GM21390 (cell line): Measurements from ENCODE around the gene M1AP.

Experiments used
- ATAC-seq: cut with Tn5 transposase; IDR thresholded peaks from one replicate; pipeline ENCODE4 v1.9.1; 2021; ENCODE audit not compliant: unreplicated experiment

Gene M1AP

DNA sequence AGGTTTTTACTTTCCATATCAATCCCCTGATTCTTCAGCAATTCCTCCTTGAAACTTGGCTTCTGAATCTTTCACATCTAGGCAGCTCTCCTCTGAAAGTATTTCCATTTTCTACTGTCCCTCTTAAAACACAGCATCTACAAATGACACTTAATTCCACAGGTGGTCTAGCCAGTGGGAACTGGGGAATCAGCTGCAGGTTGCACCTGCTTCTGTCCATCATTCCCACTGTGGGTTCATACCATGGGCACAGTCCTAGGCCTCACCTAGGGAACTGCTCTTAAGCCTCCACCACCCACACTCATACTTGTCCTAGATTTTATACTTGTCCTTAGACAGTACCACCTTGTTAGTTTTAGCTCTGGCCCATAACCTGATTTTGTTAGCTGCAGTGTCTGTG lies 96.6 kb downstream of the M1AP start:
- no peak for ATAC-seq

DNA sequence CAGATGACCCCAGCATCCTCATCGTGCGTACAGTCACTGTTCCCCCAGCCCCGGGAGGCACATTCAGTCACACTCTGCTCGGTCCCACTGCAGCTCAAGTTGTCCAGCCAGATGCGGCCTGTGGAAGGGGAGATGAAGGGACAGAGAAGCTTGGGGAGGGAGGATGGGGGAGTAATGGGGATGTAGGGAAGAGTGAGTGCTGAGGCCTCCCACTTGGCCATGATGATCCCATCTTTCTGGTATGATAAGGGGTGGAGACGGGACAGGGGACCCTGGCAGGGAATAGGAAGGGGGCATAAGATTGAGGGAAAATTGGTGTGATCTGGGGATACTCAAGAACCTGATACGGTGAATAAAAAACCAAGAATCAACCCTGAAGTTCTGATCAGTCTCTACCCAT lies 97.9 kb downstream of the M1AP start:
- ATAC-seq = no peak

DNA sequence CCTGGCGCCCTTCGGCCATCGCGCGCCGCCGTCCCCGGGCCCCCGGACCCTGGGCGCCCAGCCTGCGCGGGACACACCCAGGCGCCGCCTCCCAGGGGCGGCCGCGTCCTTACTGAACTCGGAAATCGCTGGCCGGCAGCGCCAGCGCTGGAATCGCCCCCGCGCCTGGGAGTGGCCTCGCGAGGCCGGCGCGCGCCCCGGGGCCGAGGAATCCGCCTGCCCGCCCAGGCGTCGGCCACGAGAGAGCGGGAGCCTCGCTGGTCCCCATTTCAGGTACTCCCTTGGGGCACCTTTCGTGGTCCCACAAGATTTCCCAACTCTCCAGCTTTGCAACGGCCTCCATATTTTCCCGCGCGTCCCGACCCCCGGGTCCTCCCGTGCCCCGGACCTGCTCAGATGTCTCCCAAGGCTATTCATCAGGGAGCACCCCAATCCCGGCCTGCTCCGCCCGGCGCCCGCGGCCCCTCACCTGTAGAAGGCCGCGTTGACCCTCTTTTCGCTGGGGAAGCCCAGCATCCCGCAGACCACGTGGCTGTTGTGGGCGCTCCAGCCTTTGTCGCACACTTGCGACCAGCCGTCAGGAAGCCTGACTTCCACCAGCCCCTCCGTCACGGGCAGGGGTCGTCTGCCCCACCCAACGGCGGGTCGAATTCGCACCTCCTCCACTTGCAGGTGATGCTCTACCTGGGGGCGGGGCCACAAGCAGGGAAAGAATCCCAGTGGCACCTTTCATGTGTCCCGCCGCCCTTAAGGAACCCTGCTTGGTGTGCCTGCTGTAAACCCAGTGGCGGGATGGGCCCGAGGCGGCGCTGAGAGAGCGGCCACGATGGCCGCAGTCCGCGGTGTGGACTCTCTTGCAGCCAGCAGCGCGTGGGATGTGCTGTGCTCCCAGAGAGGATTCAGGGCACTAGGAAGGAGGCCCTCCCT lies 99.0 kb downstream of the M1AP start:
- ATAC-seq = no peak

DNA sequence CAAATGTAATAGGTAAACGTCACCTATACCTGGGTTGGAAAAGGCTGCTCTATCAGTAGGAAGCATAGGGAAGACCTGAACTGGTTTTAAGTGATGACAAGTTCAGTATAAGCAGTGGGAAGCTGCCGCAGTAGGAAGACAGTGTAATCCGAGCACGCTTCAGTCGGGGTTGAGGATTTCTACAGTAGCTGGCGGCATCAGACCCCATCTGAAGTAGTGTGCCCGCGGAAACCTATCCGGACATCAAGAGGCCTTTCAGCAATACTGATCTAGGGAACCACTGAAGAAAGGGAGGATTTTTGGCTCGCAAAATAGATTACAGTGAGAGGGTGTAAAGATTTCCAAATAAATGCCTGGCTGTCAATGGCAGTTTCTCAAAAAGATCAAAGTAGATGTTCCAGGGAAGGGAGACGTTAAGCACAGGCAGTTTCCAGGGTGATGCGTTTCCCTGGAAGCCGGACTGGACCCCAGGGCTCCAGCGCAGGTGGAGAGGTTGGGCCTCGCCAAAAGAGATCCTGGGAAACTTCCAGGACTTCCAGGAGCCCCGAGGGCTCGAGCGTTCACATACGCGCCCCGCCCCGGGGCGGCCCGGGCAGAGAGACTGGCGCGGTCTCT lies 99.7 kb downstream of the M1AP start:
- no peak for ATAC-seq

DNA sequence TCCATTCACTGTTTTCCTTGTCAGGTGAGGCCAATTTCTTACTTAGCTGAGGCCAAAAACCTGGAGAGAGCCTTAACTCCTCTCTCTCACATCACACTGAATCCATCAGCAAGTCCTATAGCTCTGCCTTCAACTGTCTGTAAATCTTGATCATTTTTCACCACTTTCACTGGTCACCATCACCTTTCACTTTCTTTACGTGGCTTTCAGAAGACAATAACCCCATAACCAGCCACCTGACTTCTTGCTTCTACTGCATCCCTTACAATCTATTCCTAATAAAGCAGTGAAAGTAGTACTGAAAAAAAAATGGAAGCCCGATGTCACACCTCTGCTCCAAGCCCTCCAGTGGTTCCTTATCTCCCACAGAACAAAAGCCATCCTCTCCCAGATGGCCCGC lies 102.1 kb downstream of the M1AP start:
- ATAC-seq = no peak

DNA sequence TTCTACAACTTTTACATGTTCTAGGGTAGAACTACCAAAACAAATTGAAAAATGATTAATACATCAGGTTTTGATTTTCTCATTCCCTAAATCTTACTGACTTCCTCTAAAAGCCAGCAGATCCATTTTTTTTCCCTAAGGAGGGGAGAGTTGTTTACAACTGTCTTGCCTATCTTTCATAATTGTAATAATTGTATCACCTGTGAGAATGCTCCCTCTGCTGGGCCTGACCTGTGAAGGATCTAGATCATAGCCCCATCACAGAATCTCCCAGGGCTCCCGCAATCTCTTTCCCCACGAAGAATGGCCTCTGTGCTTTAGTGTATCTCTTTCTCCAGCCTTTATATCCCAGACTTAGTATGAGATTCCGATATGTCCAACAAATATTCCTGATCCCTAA lies 103.5 kb downstream of the M1AP start:
- no peak for ATAC-seq

DNA sequence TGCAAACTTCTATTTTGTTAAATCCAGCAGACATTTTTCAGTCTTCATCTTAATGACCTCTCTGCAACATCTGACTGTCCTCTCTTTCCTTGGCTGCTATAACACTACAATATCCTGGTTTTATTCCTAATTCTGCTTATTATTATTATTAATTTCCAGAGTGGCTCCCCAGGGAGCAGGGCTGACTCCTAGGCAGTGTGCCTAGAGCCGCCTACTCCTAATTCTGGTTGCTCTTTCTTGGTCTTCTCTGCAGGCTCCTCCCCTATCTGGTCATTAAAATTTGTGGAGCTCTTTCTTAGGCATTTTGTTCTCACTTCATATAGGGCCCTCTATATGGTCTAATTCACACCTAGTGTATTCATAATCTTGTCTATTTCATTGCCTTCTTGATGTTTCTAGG lies 105.2 kb downstream of the M1AP start:
- ATAC-seq = no peak

DNA sequence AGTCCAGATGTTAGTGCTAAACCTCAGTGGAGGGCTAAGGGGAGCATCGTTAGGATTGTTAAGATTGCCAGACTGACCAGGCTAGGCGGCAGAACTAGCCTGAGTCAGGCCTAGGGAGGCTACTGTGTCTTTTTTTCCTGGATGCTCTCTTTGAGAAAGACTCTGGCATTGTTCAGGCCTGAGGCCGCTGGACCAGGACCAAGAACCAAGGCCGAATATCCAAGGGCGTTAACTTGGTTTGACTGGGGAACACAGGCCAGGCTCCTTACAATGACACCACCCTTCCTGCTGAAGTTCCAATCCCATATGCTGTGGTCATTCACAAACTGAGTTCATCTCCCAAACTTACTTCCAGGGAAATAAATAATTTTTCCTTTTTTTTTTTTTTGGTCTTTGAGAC lies 107.8 kb downstream of the M1AP start:
- no peak for ATAC-seq

DNA sequence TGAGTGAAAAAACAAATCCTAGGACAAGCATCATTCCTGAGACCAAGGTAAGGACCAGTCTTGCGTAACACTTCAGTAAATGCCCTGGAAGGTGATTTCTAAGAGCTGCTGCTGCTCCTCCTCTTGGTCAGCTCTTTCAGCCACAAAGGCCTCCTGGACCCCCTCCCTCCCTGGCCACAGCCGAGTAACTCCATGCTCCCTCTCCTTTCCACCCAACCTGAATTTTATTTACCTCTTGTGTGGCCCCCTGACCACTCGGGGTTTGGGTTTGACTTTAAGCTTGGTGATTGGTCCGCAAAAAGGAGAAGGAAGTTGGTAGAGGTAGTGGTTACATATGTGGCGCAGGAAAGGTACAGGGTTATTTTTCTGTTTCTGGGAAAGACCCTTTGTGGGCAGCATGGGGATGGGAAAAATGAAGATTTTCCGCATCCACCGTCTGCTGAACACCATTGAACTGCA lies 109.2 kb downstream of the M1AP start:
- ATAC-seq = no peak

DNA sequence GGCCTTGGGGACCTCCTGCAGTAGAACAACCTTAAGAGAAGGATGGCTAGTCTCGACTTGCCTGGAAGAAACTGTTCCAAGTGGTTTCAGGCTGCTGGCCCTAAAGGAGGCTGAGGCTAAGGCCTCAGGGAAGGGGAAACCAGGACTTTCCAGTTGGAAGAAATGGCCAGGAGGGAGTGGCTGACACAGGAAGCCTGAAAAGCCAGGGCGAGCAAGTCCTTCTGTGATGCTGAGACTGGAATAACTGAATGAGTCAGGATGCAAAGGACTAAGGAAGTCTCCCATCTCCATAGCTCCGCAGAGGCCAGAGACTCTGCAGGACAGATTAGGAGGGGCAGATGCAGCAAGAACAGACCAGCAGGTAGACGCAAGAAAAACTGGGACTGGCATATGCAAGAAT lies 111.0 kb downstream of the M1AP start:
- ATAC-seq = no peak

DNA sequence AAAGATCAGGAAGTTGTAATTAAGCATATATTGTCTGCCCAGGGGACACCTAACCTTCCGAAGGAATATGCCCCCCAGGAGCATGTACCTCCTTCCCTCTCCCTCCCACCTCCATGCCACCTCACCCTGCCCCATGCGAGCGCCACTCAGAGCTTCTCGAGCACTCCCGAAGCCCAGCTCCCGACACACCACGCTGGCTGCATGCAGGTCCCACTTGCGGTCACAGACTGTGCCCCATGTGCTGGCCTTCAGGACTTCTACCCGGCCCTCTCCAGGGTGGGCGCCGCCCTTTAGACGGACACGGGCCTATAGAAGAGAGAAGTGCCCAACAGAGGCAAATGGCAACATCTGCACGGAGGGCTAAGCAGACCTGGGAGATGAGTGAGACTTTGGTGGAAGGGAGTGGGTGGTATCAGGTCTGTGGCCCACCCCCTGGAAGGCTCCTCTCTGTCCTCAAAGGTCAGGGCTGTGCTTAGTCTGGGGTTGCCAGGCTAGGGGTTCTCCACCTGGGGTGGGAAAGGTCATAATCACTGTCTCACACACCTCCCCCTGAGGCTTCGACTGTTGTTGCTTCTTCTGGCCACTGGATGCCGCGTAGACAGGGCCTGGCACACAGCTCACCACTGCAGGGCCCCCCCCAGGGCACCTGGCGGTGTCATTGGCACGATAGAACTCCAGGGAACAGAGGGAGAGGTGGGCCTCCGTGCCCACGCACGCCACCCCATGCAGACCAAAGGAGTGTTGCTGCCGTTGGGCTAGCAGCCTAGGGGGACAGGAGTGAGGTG lies 111.8 kb downstream of the M1AP start:
- ATAC-seq = no peak

DNA sequence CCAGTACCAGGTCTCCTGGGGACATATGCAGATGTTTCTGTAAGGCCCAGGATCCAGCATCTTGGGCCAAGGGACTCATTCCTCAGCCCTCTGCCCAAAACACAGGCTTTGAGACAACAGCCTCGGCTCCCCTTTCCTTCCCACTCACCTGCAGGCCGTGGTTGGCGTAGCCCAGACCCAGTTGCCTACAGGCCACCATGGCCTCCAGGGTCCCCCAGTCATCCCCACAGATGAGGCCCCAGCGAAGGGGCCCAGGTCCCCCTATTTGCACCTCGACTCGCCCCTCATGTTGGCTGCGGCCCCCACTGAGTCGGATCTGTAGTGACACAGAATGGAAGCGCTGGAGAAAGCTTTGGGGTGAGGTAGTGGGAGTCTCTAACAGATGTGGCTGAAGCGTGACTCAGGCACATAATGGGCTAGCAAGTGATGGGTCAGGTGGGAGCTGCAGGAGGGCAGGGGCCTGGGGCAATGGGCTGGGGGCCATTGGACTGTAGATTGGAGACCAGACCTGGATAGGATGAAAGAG lies 112.6 kb downstream of the M1AP start:
- no peak for ATAC-seq

DNA sequence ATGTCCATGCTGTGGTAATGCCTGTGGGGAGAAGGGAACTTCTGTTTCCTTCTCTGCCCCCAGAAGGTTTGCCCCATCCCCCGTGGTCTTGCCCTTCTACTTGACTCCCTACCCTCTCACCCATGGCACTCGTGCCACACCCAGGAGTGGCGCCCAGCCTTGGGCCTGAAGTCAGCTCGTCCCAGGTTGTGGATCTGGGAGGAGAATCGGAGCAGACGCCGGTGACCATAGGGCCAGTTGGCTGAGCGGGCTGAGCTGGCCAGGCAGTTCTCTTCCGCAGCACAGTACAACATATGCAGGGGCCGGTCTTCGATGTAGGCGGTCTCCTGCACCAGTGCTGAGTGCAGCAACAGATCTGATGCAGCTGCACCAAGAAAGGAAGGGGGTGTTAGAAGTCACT lies 113.7 kb downstream of the M1AP start:
- no peak for ATAC-seq

DNA sequence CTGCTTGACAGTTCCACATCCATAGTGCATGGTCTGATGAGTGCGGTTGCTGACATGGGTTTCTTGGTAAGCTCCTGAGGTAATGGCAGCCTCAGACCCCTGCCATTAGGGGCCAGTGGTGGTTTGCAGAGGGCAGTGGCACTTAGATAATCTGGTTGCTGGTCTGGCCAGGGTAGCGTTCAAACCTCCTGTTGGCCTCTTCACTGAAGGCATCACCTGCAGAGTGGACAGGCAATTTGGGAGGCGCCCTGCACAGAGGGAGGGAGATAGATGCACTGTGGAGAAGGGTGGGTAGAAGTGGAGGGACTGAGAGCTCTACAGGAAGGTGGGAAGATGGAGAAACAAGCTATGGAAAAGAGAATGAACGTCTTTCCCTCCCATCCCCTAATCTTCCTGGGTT lies 114.7 kb downstream of the M1AP start:
- ATAC-seq = no peak

DNA sequence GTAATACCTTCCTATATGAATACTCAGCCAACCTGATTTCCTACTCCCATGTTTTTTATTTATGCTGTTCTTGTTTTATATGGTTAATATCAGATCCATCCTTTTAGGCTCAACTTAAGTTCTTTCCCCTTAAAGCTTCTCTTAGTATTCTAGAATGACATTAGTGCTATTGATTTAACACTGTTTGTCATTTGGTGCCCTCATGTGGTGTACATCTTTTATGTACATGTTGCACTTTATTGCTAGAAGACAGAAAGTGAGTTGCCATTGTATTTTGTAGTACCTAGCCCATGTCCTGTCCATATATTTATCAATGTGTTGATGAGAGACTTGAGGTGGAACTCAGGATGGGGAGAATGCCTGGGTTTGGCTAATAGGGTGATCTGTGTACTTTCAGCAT lies 115.9 kb downstream of the M1AP start:
- no peak for ATAC-seq

DNA sequence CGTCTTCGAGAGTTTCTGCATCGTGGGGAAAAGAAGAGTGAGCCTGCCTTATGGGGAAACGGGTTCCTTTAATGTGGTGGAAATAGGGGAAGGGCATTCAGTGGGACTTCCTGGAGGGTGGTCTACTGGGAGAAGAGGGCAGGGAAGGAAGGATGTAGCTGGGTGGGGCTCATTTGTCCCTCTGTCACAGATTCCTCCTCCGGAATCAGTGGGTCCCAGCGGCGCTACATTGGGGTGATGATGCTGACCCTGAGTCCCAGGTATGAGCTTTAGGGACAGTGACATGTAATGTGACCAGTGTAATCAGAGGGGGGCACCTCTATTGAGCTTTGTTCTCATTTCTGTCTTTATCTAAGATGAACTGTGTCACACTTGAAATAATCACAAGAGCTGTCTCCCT lies 116.5 kb downstream of the M1AP start:
- ATAC-seq = no peak

DNA sequence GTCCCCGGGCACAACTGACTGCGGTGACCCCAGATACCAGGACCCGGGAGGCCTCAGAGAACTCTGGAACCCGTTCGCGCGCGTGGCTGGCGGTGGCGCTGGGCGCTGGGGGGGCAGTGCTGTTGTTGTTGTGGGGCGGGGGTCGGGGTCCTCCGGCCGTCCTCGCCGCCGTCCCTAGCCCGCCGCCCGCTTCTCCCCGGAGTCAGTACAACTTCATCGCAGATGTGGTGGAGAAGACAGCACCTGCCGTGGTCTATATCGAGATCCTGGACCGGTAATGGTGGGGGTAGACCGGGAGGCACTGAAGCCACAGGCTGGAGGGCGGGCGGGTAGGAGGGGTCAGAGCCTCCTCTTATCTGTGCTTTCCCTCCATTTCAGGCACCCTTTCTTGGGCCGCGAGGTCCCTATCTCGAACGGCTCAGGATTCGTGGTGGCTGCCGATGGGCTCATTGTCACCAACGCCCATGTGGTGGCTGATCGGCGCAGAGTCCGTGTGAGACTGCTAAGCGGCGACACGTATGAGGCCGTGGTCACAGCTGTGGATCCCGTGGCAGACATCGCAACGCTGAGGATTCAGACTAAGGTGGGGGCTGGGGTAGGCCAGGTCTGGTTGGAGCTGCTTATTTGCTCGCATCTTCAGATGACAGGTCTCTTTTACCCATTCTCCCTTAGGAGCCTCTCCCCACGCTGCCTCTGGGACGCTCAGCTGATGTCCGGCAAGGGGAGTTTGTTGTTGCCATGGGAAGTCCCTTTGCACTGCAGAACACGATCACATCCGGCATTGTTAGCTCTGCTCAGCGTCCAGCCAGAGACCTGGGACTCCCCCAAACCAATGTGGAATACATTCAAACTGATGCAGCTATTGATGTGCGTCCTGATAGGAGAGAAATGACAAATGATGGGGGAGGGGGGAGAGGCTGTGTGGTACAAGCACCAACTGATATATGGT lies 117.6 kb downstream of the M1AP start:
- ATAC-seq = no peak

DNA sequence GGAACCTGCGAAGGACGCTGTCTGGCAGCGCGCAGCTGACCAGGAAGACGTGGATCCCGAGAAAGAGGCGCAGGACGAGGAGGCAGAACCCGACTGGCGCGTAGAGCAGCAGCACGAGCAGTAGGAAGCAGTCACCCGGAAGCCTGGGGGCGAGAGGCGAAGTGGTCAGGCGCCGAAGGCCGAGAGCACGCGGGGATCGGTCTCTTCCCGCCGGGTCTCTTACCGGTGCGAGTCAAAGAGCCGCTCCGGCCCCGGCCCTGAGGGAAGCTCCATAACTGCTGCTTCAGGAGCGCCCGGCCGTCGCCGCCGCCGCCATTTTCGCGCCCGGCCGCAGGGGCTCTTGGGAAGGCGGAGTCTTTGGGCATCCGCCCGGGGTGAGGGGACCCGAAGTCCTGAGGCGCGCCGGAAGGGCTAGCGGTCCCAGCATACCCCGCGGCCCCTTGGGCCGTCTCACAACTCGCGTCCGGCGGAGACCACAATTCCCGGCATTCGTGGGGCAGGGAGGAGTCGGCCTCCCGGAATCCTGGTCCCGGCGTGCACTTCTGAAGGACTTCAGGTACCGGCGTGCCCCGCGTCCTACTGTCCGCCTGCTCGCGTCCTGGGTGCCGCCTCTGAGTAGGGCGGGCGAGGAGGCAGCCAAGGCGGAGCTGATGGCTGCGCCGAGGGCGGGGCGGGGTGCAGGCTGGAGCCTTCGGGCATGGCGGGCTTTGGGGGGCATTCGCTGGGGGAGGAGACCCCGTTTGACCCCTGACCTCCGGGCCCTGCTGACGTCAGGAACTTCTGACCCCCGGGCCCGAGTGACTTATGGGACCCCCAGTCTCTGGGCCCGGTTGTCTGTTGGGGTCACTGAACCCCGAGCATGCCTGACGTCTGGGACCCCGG lies 118.5 kb downstream of the M1AP start, which contains the start of the genes AUP1 and HTRA2:
Gene AUP1, minus strand, starts transcription at position 350 of the 882 bp plus-strand sequence. Its CDS starts 77 bp downstream, at position 273.
Gene HTRA2, plus strand, starts transcription at position 577 of the 882 bp plus-strand sequence. Its CDS starts 74 bp downstream, at position 651.
- peak; percentile 81 for ATAC-seq
